HAP-1 (cell line): Measurements from ENCODE around the gene ZNF688.
"Not testable (repeated sequence)": the region's sequence is repeated elsewhere in the genome, so short reads cannot be mapped to it uniquely, and the experiment has no call there.

Source experiments
- DNase-seq, 2 experiments: peaks; one replicate each; pipeline ENCODE4 v3.0.0-alpha.2; 2016 to 2020; ENCODE audit warnings: low spot score in 2 of 2
- H3K27me3 ChIP-seq: fragments of 250-450 bp; sonication (Bioruptor Pico); 2 replicates; pipeline ENCODE4 v1.5.1; 2020; ENCODE audit warnings: low read depth, mild to moderate bottlenecking, moderate library complexity
- H3K36me3 ChIP-seq: fragments of 250-450 bp; sonication (Bioruptor Pico); replicated peaks from 2 replicates; pipeline ENCODE4 v1.5.1; 2020; ENCODE audit warnings: mild to moderate bottlenecking
- H3K4me1 ChIP-seq: fragments of 250-450 bp; sonication (Bioruptor Pico); 2 replicates; pipeline ENCODE4 v1.5.1; 2020; ENCODE audit warnings: mild to moderate bottlenecking
- H3K4me3 ChIP-seq: fragments of 250-450 bp; sonication (Bioruptor Pico); 2 replicates; pipeline ENCODE4 v1.5.1; 2020; ENCODE audit warnings: mild to moderate bottlenecking, moderate library complexity
- H3K9me3 ChIP-seq: fragments of 250-450 bp; sonication (Bioruptor Pico); 2 replicates; pipeline ENCODE4 v1.5.1; 2020; ENCODE audit warnings: mild to moderate bottlenecking, moderate library complexity
- in situ Hi-C: fragments of 300-500 bp; cut with MboI; formaldehyde crosslinking; loops from 3 replicates; pipeline ENCODE4 v1.14.3; 2020; ENCODE audit warnings: low sequenced_read_pairs, inconsistent platforms, mixed read lengths

ZNF688 gene

GRCh38 chr16:30540916-30541464 lies 30.5 kb downstream of the ZNF688 start:
- DNase-seq, H3K4me3 ChIP-seq, H3K36me3 ChIP-seq, in situ Hi-C loops, H3K9me3 ChIP-seq, H3K4me1 ChIP-seq, H3K27me3 ChIP-seq: not testable (repeated sequence)

GRCh38 chr16:30539986-30540526 lies 31.5 kb downstream of the ZNF688 start:
- H3K36me3 ChIP-seq, H3K4me3 ChIP-seq, H3K9me3 ChIP-seq, H3K27me3 ChIP-seq, DNase-seq, in situ Hi-C loops: not testable (repeated sequence)
- peaks cover 11% of the 10 kb centered on the region for H3K4me1 ChIP-seq

GRCh38 chr16:30539000-30539964 lies 32.2 kb downstream of the ZNF688 start:
- no peaks in the 10 kb centered on the region for H3K27me3 ChIP-seq
- no peaks in the 10 kb centered on the region; the same call in 1 of the 2 replicates for H3K36me3 ChIP-seq
- H3K4me1 ChIP-seq, result peaks cover 15% of the 10 kb centered on the region
- no peak for DNase-seq
- no peak overlapping the region for H3K4me3 ChIP-seq
- in situ Hi-C loops, result no loop called here
- no peaks in the 10 kb centered on the region for H3K9me3 ChIP-seq

- H3K4me3 ChIP-seq, H3K9me3 ChIP-seq, DNase-seq, H3K27me3 ChIP-seq, in situ Hi-C loops: not testable (repeated sequence)
- Histone ChIP-seq H3K36me3 (peaks cover 15% of the 10 kb centered on the region), H3K4me1 (peaks cover 23% of the 10 kb centered on the region)
Measured at GRCh38 chr16:30536391-30537024, 35.0 kb downstream of the ZNF688 start.

GRCh38 chr16:30535777-30536190 lies 35.7 kb downstream of the ZNF688 start:
- in situ Hi-C loops, result no loop called here
- peak overlapping the region; percentile 52 for H3K4me3 ChIP-seq
- H3K27me3 ChIP-seq, result no peaks in the 10 kb centered on the region
- peaks cover 23% of the 10 kb centered on the region for H3K4me1 ChIP-seq
- peak; percentile 59 to 76 for DNase-seq
- H3K9me3 ChIP-seq, result no peaks in the 10 kb centered on the region
- peaks cover 15% of the 10 kb centered on the region for H3K36me3 ChIP-seq

GRCh38 chr16:30535106-30535776 lies 36.3 kb downstream of the ZNF688 start:
- in situ Hi-C loops, result no loop called here
- peaks cover 15% of the 10 kb centered on the region for H3K36me3 ChIP-seq
- peak overlapping the region; percentile 52 for H3K4me3 ChIP-seq
- peak in 1 of 2 experiments; percentile 41 for DNase-seq
- H3K27me3 ChIP-seq, result no peaks in the 10 kb centered on the region
- no peaks in the 10 kb centered on the region for H3K9me3 ChIP-seq
- H3K4me1 ChIP-seq, result peaks cover 23% of the 10 kb centered on the region

- H3K9me3 ChIP-seq, result no peaks in the 10 kb centered on the region
- H3K4me1 ChIP-seq, result peaks cover 23% of the 10 kb centered on the region
- DNase-seq, result peak; percentile 76 to 90
- in situ Hi-C loops, result no loop called here
- peaks cover 15% of the 10 kb centered on the region for H3K36me3 ChIP-seq
- H3K4me3 ChIP-seq, result peak within 1 kb of the TSS; percentile 52
- no peaks in the 10 kb centered on the region for H3K27me3 ChIP-seq
Measured at GRCh38 chr16:30534368-30535105, 37.0 kb downstream of the ZNF688 start, which contains the start of gene ZNF747. Gene ZNF747 (minus strand): TSS chr16:30534858. CDS start chr16:30534679, 179 bp downstream.

GRCh38 chr16:30533748-30534367 lies 37.7 kb downstream of the ZNF688 start:
- Histone ChIP-seq H3K36me3 (peaks cover 15% of the 10 kb centered on the region), H3K4me1 (peaks cover 23% of the 10 kb centered on the region), H3K9me3 (no peaks in the 10 kb centered on the region), H3K4me3 (peak overlapping the region; percentile 52), H3K27me3 (no peaks in the 10 kb centered on the region)
- DNase-seq, result peak in 1 of 2 experiments; percentile 42
- in situ Hi-C loops, result no loop called here

GRCh38 chr16:30533146-30533522 lies 38.4 kb downstream of the ZNF688 start:
- in situ Hi-C loops, result no loop called here
- H3K27me3 ChIP-seq, result no peaks in the 10 kb centered on the region
- H3K4me3 ChIP-seq, result peak overlapping the region; percentile 52
- H3K4me1 ChIP-seq, result peaks cover 23% of the 10 kb centered on the region
- peaks cover 15% of the 10 kb centered on the region for H3K36me3 ChIP-seq
- DNase-seq, result peak in 1 of 2 experiments; percentile 35
- H3K9me3 ChIP-seq, result no peaks in the 10 kb centered on the region

- Histone ChIP-seq H3K4me3 (no peak overlapping the region), H3K36me3 (peaks cover 15% of the 10 kb centered on the region), H3K27me3 (no peaks in the 10 kb centered on the region), H3K9me3 (no peaks in the 10 kb centered on the region), H3K4me1 (peaks cover 27% of the 10 kb centered on the region)
- DNase-seq, result no peak
- in situ Hi-C loops, result no loop called here
Measured at GRCh38 chr16:30532285-30533145, 39.0 kb downstream of the ZNF688 start.

GRCh38 chr16:30530163-30531037 lies 41.1 kb downstream of the ZNF688 start:
- in situ Hi-C loops, result no loop called here
- no peak overlapping the region for H3K4me3 ChIP-seq
- no peaks in the 10 kb centered on the region for H3K27me3 ChIP-seq
- peaks cover 20% of the 10 kb centered on the region for H3K4me1 ChIP-seq
- peaks cover 15% of the 10 kb centered on the region for H3K36me3 ChIP-seq
- H3K9me3 ChIP-seq, result no peaks in the 10 kb centered on the region
- no peak for DNase-seq
